Measurements from ENCODE around the gene ATP6V1F. TPM values are rescaled to one million over a fixed set of nuclear protein-coding genes. Genes with fewer than 3 reads are reported as not detected.

ATP6V1F gene
- polyA plus RNA-seq, 3 donors: 327 to 593 (median 511) TPM

DNA sequence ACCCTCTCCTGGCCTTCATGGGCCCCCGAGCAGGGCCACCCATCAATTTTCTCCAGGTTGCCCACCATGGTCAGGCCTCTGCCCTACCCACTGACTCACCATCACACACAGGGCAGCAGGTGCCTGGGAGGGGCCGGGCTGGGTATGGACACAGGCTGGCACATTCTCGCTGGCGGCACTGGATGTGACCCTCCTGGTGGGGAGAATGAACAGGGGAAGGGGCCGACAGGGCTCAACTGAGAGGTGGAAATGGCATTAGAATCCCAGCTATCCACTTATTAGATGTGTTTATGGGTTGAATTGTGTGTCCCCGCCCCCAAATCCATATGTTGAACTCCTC lies 31.4 kb downstream of the ATP6V1F start:
- Mint-ChIP-seq H3K4me1 (no peaks in the 10 kb centered on the region), H3K27ac (no peak overlapping the region), H3K4me3 (no peak overlapping the region), H3K9me3 (peaks cover 0 to 13% (median 2%) of the 10 kb centered on the region in 7 donors), H3K36me3 (peaks cover 0 to 3% of the 10 kb centered on the region in 2 donors), H3K27me3 (ENCODE audit: low read depth in 3 of 3) (peaks cover 22 to 38% (median 29%) of the 10 kb centered on the region in 3 donors)
- peaks cover 11 to 31% of the 10 kb centered on the region in 2 donors for H3K27me3 ChIP-seq (ENCODE audit: control insufficient read depth in 2 of 2, insufficient read depth in 2 of 2, low read length in 2 of 2)
- no peaks in the 10 kb centered on the region for H3K9me3 ChIP-seq (replicated peaks in 1 of 2; ENCODE audit: control insufficient read depth in 1 of 2, insufficient read depth in 1 of 2, low read length in 2 of 2)
- no peak for DNase-seq
- no peak overlapping the region for H3K4me2 ChIP-seq (replicated peaks; ENCODE audit: extremely low read depth, low read length, poor library complexity, severe bottlenecking)
- no peak overlapping the region for H2AFZ ChIP-seq (ENCODE audit: insufficient read depth, low read depth, low read length, poor library complexity, severe bottlenecking)
- H3K79me2 ChIP-seq (ENCODE audit: insufficient read depth, low read length): no peaks in the 10 kb centered on the region
- peaks cover 5 to 8% of the 10 kb centered on the region in 2 donors for H3K4me1 ChIP-seq (ENCODE audit: control insufficient read depth in 1 of 2, insufficient read depth in 2 of 2, low read length in 2 of 2)
- WGBS (ENCODE audit: insufficient coverage): 100% methylated on average over 3 of the region's 6 CpGs
- no peak overlapping the region for H3K9ac ChIP-seq (ENCODE audit: insufficient read depth, low read length, poor library complexity, severe bottlenecking)
- no peaks in the 10 kb centered on the region for H3K36me3 ChIP-seq (replicated peaks in 1 of 2; ENCODE audit: control insufficient read depth in 1 of 2, insufficient read depth in 2 of 2, low read length in 2 of 2)
- no peak overlapping the region for H3K4me3 ChIP-seq (replicated peaks in 1 of 3; ENCODE audit: low read depth in 2 of 3, low read length in 3 of 3)
- intact Hi-C loops (cut with micrococcal nuclease): no loop called here
- H3K27ac ChIP-seq (ENCODE audit: low read depth in 1 of 2, low read length in 2 of 2): no peak overlapping the region
- no peaks in the 10 kb centered on the region for H4K20me1 ChIP-seq (ENCODE audit: insufficient read depth, low read length)
- TF ChIP-seq, protein P1, sequence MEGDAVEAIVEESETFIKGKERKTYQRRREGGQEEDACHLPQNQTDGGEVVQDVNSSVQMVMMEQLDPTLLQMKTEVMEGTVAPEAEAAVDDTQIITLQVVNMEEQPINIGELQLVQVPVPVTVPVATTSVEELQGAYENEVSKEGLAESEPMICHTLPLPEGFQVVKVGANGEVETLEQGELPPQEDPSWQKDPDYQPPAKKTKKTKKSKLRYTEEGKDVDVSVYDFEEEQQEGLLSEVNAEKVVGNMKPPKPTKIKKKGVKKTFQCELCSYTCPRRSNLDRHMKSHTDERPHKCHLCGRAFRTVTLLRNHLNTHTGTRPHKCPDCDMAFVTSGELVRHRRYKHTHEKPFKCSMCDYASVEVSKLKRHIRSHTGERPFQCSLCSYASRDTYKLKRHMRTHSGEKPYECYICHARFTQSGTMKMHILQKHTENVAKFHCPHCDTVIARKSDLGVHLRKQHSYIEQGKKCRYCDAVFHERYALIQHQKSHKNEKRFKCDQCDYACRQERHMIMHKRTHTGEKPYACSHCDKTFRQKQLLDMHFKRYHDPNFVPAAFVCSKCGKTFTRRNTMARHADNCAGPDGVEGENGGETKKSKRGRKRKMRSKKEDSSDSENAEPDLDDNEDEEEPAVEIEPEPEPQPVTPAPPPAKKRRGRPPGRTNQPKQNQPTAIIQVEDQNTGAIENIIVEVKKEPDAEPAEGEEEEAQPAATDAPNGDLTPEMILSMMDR (IDR thresholded peaks at IDR 0.05): no peak

DNA sequence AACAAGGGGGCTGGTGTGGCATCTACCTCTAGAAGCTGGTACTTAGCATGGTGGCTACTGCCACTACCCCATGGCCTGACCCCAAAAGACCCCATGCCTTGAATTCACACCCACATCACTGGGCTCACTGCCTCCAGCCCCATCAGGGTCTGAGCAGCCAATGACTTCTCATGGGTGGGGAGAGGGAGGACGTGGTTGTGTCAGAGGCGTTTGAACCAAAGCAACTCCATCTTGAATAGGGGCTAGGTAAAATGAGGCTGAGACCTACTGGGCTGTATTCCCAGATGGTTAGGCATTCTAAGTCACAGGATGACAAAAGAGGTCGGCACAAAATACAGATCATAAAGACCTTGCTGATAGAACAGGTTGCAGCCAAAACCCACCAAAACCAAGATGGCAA lies 32.7 kb downstream of the ATP6V1F start:
- H3K36me3 Mint-ChIP-seq: peaks cover 0 to 3% of the 10 kb centered on the region in 2 donors
- H3K79me2 ChIP-seq (ENCODE audit: insufficient read depth, low read length): no peaks in the 10 kb centered on the region
- no peak overlapping the region for H3K27ac ChIP-seq (ENCODE audit: low read depth in 1 of 2, low read length in 2 of 2)
- peaks cover 5 to 8% of the 10 kb centered on the region in 2 donors for H3K4me1 ChIP-seq (ENCODE audit: control insufficient read depth in 1 of 2, insufficient read depth in 2 of 2, low read length in 2 of 2)
- no peak overlapping the region for H3K4me2 ChIP-seq (replicated peaks; ENCODE audit: extremely low read depth, low read length, poor library complexity, severe bottlenecking)
- DNase-seq: no peak
- TF ChIP-seq, protein P1 (IDR thresholded peaks at IDR 0.05): no peak
- no peak overlapping the region for H3K4me3 ChIP-seq (replicated peaks in 1 of 3; ENCODE audit: low read depth in 2 of 3, low read length in 3 of 3)
- H3K9me3 ChIP-seq (replicated peaks in 1 of 2; ENCODE audit: control insufficient read depth in 1 of 2, insufficient read depth in 1 of 2, low read length in 2 of 2): no peaks in the 10 kb centered on the region
- peaks cover 14 to 29% (median 20%) of the 10 kb centered on the region in 3 donors for H3K27me3 Mint-ChIP-seq (ENCODE audit: low read depth in 3 of 3)
- H3K4me3 Mint-ChIP-seq: no peak overlapping the region
- H3K9me3 Mint-ChIP-seq: peaks cover 0 to 12% (median 5%) of the 10 kb centered on the region in 7 donors
- H4K20me1 ChIP-seq (ENCODE audit: insufficient read depth, low read length): no peaks in the 10 kb centered on the region
- no peak overlapping the region for H3K9ac ChIP-seq (ENCODE audit: insufficient read depth, low read length, poor library complexity, severe bottlenecking)
- no peaks in the 10 kb centered on the region for H3K36me3 ChIP-seq (replicated peaks in 1 of 2; ENCODE audit: control insufficient read depth in 1 of 2, insufficient read depth in 2 of 2, low read length in 2 of 2)
- no peak overlapping the region for H3K27ac Mint-ChIP-seq
- H2AFZ ChIP-seq (ENCODE audit: insufficient read depth, low read depth, low read length, poor library complexity, severe bottlenecking): no peak overlapping the region
- peaks cover 8 to 19% of the 10 kb centered on the region in 2 donors for H3K27me3 ChIP-seq (ENCODE audit: control insufficient read depth in 2 of 2, insufficient read depth in 2 of 2, low read length in 2 of 2)
- intact Hi-C loops (cut with micrococcal nuclease): no loop called here
- no CpG with 5 or more reads among the region's 3 CpGs for WGBS (ENCODE audit: insufficient coverage)
- no peaks in the 10 kb centered on the region for H3K4me1 Mint-ChIP-seq

All from CD14-positive monocyte (primary cell).